GM12872 (cell line): ENCODE results near the gene VCPKMT.

ENCODE experiments used
- TF ChIP-seq, protein P1 (sequence below): IDR thresholded peaks from 3 replicates; pipeline ENCODE4 v1.5.1; 2011; ENCODE audit warnings: low read depth, mild to moderate bottlenecking, low read length, moderate library complexity; ENCODE audit not compliant: insufficient read depth

The VCPKMT gene

DNA sequence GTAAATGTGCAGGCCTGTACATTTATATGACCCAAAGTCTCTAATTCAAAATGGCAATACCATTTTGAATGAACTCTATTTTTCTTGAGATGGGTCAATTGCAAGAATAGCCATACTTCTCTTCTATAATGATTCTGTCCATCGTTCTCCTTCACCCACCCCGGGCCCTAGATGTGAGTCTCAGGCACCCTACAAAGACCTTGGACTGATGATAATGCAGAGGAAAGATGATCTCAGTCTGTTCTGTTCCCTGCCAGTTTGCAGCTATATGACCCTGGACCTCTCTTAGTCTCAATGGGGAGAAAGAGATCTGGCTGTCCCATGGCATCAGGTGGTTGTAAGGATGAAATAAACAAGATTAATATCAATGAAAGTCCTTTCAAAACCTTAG is 30.1 kb downstream of the VCPKMT start:
- TF ChIP-seq, protein P1, sequence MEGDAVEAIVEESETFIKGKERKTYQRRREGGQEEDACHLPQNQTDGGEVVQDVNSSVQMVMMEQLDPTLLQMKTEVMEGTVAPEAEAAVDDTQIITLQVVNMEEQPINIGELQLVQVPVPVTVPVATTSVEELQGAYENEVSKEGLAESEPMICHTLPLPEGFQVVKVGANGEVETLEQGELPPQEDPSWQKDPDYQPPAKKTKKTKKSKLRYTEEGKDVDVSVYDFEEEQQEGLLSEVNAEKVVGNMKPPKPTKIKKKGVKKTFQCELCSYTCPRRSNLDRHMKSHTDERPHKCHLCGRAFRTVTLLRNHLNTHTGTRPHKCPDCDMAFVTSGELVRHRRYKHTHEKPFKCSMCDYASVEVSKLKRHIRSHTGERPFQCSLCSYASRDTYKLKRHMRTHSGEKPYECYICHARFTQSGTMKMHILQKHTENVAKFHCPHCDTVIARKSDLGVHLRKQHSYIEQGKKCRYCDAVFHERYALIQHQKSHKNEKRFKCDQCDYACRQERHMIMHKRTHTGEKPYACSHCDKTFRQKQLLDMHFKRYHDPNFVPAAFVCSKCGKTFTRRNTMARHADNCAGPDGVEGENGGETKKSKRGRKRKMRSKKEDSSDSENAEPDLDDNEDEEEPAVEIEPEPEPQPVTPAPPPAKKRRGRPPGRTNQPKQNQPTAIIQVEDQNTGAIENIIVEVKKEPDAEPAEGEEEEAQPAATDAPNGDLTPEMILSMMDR: no peak

DNA sequence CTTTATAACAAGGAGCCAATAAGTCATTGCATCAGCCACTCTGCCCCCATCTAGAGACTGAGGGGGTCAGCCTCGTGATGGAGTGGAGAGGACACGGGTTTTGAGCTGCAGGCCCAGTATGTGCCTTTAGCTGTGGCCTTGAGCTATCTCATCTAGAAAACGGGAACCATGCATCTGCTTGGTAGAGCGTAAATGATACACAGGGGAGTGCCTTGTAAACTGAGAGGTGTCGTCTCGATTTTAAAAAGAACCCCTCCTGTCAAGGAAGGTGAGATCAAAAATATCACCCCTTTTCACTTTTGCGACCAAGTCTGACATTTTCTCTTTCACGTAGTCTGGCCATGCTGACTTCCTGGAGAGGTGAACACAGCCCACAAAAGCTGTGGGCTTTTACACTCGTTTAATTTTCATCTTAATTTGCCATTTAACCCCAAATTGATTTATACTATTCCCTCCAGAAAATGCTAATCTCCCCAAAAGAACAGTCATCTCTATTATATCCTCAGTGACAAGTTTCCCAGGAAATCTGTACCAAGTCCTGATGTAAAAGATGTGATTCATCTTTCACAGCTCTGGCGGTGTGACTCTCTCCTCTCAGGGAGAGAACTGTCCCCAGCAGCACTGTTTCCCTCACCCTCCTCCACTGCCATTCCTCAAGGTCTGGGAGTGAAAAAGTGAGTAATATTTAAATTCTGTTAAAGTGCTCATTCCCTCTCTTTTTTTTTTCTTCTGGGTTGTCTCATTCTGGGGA is 30.6 kb downstream of the VCPKMT start:
- TF ChIP-seq, protein P1: no peak

DNA sequence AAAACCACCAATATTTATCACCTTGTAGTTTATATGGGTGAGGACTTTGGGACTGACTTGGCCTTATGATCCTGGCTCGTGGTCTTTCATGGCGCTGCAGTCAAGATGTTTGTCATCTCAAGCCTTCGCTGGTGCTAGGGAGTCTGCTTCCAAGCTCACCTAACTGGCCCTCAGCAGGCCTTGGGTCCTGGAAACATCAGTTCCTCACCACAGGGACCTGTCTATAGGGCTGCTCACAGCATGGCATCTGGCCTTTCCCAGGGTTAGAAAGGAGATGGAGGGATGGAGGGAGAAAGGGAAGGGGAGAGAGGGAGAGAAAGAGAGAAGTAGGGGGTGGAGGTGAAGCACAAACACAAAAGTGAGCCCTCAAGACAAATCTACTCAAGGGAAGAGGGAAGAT is 31.7 kb downstream of the VCPKMT start:
- TF ChIP-seq, protein P1: no peak

DNA sequence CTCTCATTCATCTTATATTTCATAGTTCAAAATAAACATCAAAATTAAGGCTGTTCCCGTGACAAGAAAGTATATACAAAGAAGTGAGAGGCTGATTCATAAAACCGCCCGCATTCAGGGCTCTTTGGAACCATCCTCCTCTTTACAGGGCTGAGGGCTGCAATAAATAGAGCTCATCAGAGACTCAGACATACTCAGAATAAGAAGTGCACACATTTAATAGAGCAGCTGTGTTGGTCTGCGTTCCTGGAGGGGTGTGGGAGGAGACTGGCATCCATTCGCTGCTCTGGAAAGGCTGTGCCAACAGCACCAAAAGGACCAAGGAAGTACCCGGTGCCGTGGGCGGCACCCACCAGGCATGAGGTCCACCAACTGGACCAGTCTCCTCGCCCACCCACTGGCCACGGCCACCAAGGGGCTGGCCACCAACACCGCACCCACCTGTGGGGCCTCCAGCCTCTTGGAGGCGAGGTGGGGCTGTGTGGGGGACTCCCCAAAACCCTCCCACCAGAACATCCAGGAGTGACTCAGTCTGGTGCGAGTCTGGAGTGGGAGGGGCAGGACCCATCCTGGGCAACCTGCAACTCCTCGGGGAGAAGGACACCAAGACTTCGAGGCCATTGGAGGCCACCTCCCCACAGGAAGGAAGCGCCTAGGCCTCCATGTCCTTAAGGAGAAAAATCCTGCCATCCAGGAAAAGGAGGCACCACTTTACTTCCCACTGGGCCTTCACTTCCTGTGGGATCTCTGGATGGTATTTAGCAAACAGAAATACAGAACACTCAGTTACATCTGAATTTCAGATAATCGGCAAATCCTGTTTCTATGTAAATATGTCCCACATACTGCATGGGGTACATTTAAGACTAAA is 32.7 kb downstream of the VCPKMT start:
- TF ChIP-seq, protein P1: no peak

DNA sequence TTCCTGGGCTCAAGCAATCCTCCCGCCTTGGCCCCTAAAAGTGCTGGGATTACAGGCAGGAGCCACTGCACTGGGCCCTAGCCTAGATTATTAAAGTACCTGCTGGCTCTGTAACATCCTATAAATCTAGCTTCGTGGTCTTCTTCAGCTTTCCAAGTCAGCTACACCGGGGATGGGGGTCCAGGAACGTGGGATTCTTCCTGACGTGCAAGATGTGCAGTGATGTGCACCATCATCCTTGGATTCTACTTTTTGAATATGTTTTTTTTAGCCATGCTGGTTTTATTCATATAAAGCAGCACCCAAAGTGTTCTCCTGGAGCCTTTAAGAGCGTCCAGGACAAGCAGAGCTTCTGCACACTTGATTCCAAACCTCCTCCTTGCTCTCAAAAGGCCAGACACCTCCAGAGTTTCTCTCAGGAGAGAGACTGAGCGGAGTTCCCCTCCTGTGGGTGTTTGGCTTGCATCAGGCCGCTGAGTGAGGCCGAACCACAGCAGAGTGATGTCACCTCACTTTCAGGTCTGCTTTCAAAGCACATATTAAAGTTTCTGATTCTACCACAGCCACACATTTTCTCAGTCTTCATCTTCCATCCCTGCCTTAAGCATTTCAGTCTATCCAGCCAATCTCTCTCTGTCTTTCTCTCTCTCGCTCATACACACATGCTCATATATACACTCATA is 33.4 kb downstream of the VCPKMT start:
- TF ChIP-seq, protein P1: no peak

DNA sequence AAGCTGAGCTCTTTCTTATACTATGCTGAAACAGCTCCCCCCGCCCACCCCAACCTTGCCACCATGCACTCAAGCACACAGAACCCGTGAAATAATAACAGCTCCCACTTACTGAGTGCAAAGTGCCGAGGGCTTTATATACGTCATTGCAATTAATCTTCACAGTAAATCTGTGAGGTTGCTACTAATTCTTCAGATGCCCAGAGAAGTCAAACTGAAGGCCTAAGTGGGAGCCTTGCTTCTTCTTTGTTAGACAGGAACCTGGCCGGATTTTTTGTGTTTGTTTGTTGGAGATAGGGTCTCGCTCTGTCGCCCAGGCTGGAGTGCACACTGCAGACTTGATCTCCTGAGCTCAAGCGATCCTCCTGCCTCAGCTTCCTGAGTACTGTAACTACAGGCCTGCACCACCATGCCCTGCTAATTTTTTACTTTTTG is 34.0 kb downstream of the VCPKMT start:
- TF ChIP-seq, protein P1: no peak

DNA sequence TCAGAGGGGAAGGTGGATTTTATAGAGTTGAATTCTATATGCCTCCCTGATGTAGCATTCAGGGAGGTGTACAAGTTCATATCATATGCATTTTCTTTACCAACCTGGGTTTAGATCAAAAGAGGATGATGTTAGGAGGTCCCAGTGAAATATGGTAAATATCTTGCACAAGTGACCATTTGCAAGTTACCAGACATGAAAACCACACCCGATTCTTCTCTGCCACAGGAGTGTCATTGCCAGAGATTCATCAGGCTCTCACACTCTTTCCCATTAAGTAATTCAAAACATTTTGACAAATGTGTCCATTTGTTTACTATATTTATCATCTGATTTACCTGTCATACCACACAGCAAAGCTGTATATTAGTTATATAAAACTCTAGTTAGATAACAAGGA is 44.0 kb downstream of the VCPKMT start:
- TF ChIP-seq, protein P1: no peak
